HG03025 (cell line): ENCODE results near the gene NEMP2.
"Not testable (repeated sequence)": the region's sequence is repeated elsewhere in the genome, so short reads cannot be mapped to it uniquely, and the experiment has no call there.

Experiments
- ATAC-seq: cut with Tn5 transposase; IDR thresholded peaks from one replicate; pipeline ENCODE4 v1.9.1; 2021; ENCODE audit warnings: mild to moderate bottlenecking, moderate library complexity; ENCODE audit not compliant: unreplicated experiment, low FRiP score

The NEMP2 gene

GRCh38 chr2:190528521-190529001 is 6.0 kb downstream of the NEMP2 start:
- ATAC-seq = no peak

DNA sequence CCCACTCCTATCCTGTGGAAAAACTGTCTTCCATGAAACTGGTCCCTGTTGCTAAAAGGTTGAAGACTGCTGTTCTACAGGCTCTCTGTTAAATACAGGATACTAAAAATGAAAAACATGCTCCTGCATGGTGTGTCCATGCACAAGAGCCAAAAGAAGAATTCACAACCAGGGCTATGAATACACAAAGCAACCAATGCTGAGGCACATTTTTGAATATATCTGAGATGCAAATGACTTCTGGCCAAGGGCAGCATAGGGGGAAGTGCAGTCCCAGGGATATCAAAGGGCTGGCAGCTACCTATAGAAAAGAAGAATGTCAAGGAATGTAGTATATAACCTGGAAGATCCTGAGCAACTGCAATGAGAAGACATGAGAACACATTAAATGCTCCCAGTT is 6.6 kb downstream of the NEMP2 start:
- no peak for ATAC-seq

- no peak for ATAC-seq
Measured at GRCh38 chr2:190527214-190527613, 7.3 kb downstream of the NEMP2 start.

- no peak for ATAC-seq
Measured at GRCh38 chr2:190526105-190526750, 8.3 kb downstream of the NEMP2 start.

- no peak for ATAC-seq
Measured at GRCh38 chr2:190524928-190525327, 9.6 kb downstream of the NEMP2 start.

- no peak for ATAC-seq
Measured at GRCh38 chr2:190519975-190520767, 14.4 kb downstream of the NEMP2 start.

DNA sequence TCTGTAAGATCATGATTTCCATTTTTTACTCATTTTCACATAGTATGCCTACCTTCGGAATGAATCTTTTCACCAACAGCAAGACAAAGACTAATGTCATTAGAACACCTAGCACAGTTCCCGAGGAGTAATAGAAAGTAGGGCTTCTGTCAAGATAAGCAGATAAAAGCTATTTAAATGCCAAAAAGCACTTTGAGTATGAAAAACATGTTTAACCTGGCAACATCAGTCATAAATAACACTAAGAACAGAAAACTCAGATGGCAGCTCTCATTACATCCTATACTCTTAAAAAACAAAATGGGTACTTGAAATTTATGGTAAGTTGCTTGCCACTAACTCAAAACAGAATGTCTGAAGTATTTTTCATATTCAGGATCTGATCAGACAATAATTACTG is 17.1 kb downstream of the NEMP2 start:
- ATAC-seq = no peak

GRCh38 chr2:190515687-190516086 is 18.8 kb downstream of the NEMP2 start:
- ATAC-seq = no peak

GRCh38 chr2:190514676-190515075 is 19.8 kb downstream of the NEMP2 start:
- no peak for ATAC-seq

- ATAC-seq = no peak
Measured at GRCh38 chr2:190513877-190514276, 20.6 kb downstream of the NEMP2 start.

GRCh38 chr2:190512539-190513095 is 21.9 kb downstream of the NEMP2 start:
- no peak for ATAC-seq

DNA sequence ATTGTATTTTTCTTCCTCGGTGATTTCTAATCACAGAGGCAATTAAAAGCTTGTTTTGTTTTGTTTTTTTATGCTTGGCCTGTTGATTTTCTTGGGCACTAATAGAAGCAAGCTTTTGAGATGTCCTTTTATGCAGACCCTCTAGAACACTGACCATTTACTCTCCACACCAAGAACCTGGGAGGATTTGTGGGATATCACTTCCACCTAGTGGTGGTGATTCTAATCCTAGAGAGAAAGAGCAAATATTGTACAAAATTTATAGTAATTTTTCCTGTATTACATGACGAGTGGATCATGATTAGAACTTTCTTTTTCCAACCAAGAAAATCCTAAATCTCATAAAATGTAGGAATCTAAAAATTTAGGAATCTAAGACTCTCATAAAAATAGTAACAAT is 23.4 kb downstream of the NEMP2 start:
- no peak for ATAC-seq

GRCh38 chr2:190509895-190510294 is 24.6 kb downstream of the NEMP2 start:
- ATAC-seq = not testable (repeated sequence)

- no peak for ATAC-seq
Measured at GRCh38 chr2:190507135-190507534, 27.4 kb downstream of the NEMP2 start.

DNA sequence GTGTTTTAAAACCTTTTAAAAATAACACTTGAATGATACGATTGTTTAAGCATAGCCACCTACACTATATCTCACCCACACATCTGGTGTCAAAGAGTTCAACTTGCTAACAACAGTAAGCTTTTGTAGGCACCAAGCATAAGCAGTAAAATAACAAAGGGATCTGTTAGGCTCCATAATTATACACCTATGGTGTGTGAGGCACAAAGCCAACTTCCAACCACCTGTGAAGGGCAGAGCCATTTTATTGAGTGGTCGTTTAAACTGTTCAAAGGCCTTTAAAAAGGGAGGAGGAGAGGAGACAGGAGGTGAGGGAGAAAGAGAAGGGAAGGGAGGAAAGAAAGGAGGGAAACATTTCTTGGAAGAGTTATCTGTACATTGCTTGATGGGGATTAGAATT is 27.9 kb downstream of the NEMP2 start:
- ATAC-seq = no peak

DNA sequence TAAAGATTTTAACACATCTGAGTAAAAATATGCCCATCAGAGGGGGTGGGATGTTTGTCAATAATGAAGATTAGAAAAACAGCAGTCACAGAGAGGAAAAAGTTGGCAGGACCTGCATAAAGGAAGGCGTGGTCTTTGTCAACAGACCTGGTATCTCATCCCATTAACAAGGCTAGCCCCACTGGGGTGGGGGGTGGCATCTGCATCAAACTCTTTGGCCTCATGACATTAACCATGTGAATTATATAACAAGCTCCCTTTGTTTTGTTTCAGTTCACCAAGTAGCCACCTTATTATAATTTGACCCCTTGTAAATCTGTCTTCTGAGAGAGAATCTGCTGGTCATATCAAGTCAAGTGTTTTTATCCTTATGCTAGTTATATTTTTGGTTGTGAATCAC is 28.8 kb downstream of the NEMP2 start:
- no peak for ATAC-seq

- ATAC-seq = no peak
Measured at GRCh38 chr2:190504912-190505311, 29.6 kb downstream of the NEMP2 start.

GRCh38 chr2:190503088-190503487 is 31.4 kb downstream of the NEMP2 start:
- no peak for ATAC-seq

GRCh38 chr2:190501702-190502407 is 32.7 kb downstream of the NEMP2 start:
- ATAC-seq = no peak

DNA sequence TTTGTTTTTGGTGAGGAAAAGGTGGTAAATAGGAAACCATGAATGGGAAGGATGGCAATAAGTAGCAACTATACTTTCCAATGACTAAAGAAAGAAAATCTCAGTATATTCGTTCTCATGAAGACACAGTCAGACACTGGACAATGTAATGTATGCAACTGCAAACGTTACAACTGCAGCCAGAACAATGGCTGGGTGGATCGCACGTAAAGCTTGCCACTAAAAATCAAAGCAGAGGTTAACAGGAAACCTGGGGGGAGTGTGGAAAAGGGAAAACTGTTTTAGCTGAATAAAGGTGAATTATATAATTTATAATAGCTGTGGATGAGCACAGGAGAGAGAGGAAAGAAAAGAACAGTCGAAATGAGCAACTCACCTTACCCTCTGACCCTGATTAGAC is 33.3 kb downstream of the NEMP2 start:
- no peak for ATAC-seq

GRCh38 chr2:190500054-190500502 is 34.4 kb downstream of the NEMP2 start:
- no peak for ATAC-seq
